GM18951 (cell line): ENCODE results near the gene BICC1.

Experiments used
- POLR2A ChIP-seq: IDR thresholded peaks from 4 replicates; pipeline ENCODE4 v1.6.1; 2011; ENCODE audit warnings: mild to moderate bottlenecking; ENCODE audit not compliant: insufficient read length, insufficient read depth; ENCODE audit errors: extremely low read depth
- in situ Hi-C: fragments of 300-500 bp; cut with MboI; formaldehyde crosslinking; loops from one replicate; pipeline ENCODE4 v1.12.0; 2022; ENCODE audit warnings: low sequenced_read_pairs, mixed read lengths, inconsistent platforms; ENCODE audit not compliant: unreplicated experiment

Gene BICC1

DNA sequence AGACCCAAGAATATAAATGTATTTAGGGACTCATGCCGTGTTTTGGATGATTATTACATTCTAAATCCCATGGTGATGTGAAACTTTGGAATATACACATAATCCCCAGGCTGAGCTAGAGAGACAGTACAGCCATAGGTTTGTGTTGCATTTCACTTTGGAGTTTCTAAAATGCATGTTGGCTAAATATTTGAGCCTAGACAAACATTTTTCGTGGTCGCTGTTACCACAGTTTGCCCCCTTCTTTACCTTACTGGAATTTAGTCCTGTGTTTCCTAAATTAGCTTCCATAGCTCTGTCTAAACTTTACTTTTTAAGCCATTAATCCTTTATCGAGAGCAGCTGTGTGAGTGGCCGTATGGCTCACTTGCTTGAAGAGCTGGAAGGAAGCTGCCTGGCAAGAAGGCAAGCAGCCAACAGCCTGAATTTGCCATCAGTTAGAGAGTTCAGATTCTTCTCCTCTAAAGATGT, 192.0 kb downstream of the BICC1 start:
- in situ Hi-C loops = no loop called here
- no peak for TF ChIP-seq POLR2A

DNA sequence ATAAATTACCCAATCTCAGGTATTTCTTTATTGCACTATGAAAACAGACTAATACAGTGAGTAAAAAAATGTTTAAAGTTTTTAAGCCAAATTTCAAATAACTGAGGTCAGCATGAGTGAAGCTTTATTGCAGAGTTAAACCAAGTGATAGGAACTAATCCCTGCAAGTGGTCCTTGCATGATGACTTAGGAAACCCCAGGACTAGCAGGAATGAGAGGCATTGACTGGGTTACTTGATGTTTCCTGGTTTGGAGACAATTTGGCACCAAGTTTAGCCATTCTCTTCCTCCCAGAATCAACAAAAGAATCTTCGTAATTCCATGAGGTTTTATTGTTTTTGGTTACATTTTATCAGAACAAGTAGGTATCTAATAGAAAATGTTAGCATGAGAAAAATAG, 194.2 kb downstream of the BICC1 start:
- TF ChIP-seq POLR2A = no peak

DNA sequence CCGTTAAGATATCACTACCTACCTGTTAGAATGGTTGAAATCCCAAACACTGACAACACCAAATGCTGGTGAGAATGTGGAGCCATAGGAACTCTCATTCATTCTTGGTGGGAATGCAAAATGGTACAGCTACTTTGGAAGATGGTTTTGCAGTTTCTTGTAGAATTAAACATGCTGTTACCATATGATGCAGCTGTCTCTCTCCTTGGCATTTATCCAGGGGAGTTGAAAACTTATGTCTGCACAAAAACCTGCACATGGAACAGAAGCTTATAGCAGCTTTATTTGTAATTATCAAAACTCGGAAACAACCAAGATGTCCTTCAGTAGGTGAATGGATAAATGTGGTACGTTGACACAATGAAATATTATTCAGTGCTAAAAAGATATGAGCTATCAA, 199.5 kb downstream of the BICC1 start:
- in situ Hi-C loops = no loop called here
- no peak for TF ChIP-seq POLR2A

More for the DNA sequence above, 194.2 kb downstream of the BICC1 start:
- in situ Hi-C loops = no loop called here

DNA sequence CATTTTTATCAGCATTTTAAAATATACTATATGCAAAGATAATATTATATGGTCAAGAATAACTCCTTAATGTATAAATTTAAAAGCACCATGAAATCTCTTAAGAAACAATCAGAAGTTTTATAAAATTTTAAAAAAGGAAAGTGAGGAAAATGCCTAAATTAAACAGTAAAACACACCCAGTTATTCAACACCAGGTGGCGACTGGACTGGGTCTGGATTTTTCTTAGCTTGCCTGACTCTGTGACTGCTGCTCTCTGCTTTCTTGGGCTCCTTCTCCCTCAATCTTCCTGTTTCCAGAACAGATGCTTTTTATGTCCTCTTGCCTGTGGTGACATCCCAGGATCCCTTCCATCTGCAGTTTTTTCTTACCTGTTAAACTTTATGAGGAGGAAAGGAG, 200.3 kb downstream of the BICC1 start:
- in situ Hi-C loops = no loop called here
- TF ChIP-seq POLR2A = no peak

DNA sequence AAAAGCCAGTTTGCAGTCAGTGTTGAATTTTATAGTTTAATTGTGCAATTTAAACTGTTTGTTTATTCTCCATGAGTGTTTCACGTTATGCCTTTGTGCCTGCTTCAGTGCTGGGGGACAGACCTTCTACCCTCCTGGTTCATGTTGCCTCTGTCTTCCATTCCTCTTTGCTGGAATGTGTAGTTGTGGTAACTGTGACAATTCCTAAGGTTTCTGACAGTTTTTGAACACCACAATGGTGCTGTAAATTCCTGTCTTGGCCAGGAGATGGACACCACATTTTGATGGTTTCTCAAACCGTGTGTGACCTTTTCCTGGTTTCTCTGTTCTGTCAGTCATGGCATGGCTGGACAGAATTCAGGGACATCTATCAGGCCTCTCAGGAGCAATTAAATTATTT, 201.7 kb downstream of the BICC1 start:
- TF ChIP-seq POLR2A = no peak
- in situ Hi-C loops = no loop called here

DNA sequence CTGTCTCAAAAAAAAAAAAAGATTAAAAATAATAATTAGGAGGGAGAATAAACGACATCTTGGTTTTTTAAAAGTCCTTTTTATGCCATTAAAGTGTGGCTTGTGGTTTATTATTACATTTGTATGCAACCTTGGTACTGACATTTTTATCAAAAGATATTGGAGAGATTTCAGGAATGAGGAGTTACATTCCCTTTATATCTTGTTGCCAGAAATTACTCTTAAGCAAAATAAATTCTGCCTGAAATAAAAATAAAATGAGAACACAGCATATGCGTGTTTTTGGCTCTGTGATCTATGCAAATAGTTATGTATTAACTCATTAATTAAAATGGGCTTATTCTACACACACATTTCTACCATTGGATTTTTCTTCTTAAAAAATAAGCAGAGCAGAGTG, 202.4 kb downstream of the BICC1 start:
- no peak for TF ChIP-seq POLR2A
- in situ Hi-C loops = no loop called here

DNA sequence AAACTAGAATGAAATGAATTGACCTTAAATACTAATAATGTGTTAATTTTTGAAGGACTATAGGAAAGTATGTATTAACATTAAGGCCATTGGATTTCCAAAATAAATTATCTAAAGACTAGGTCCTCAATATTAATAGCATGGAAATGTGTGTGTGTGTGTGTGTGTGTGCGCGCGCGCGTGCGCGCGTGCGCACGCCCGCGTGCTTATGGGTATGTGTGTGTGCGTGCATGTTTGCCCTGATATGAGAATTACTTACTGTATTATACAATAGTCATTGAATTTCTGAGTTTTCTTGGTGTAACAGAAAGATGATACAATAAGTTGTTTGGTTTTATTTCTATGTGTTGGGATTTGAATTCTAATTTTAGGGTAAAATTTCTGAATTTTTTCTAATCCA, 205.9 kb downstream of the BICC1 start:
- in situ Hi-C loops = no loop called here
- TF ChIP-seq POLR2A = no peak

DNA sequence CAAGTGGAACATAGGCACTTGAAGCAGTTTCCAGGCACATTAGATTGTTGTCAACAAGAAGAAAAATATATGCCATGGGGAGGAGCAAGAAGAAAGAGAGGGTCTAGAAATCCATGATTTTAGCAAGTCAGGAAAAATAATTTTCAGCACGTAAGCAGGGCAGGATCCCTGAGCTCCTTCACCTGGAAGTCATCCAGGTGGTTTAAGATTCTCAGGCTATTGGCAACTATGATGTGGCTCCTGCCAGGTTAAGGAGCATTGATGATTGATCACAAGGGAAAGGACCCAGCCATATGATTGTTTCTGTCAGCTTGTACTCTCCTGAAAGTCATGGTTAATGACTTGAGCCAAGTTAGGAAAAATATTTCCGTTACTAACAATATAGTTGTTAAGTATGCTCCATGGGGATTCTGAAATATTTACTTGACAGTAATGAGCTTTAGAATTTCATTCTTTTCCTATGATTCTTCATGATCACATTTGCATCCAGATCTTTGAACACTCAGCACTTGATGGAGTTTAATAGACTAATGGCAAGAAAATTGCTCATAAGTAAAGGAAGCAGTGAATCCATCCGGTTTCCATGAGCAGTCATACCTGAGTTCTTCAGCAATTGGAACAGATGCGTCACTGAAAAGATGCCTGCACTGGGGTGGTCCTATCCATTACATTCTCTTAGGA, 209.1 kb downstream of the BICC1 start:
- in situ Hi-C loops = no loop called here
- TF ChIP-seq POLR2A = no peak

DNA sequence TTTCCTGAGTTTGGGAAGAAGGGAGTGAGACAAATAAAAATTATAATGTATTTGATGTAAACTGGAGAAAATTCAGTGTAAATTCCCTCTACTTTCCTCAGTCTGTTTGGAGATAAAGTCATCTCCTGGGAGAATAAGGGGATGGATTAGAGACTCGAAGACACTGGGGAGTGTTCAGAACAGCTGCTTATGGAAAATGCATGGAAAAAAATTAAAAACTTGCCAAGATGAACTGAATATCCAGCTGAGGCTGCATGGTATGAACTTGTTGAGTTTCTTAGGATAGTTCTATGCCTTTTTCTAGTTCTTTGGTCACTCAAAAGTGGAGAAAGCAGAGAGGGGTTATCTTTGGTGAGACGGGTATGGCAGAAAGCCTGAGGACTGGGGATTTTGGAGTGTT, 210.5 kb downstream of the BICC1 start:
- in situ Hi-C loops = no loop called here
- no peak for TF ChIP-seq POLR2A

DNA sequence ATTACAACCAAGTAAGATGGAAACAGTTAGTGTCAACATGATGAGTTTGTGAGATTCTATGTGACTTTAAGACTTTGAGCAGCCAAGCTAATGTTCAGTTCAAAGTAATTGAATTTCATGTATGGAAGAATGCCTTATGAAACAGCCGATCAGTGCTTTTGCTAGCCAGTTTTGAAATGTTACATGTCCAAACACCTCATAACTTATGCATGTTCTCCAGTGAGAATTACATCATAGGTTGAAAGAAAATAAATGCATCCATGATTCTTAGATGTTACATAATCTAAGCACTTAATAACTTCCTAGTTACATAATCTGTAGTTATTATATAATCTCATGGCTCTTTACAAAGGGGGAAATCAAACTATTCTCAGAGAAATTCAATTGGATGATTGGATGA, 211.3 kb downstream of the BICC1 start:
- no peak for TF ChIP-seq POLR2A
- in situ Hi-C loops = no loop called here

DNA sequence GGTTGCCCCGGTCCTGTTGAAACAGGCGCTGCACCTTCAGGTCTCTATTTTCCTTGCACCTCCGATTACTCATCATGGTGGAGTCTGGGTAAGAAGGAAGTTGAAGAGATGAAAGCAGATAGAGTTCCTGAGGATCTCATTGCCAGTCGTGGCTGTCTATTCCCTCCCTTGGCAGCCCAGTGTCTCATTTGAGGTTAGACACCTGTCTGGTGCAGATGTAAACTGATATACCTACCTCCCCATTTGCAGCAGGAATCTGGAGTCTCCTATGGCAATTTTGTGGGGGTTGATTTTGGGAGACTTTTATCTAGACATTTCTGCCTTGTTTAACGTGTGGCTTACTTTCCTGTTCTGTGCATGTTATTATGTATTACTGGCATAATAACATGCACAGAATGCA, 212.1 kb downstream of the BICC1 start:
- in situ Hi-C loops = no loop called here
- no peak for TF ChIP-seq POLR2A

DNA sequence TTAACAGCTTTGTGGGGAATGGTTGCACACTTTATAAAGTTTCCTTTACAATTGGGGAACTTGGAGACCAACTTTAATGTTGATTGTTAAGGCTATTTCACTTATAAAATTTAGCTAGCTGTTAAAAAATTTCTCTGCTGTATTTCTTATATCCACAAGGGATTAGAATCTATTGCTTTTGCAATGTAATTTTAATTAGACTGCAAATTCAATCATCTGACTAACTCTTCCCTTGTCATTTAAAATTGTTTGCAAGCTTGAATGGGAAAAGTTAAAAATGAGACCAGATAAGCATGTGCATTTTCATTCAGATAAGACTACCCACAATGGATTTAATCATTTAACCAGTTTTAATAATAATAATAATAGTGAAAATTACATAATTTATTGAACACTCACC, 213.2 kb downstream of the BICC1 start:
- in situ Hi-C loops = no loop called here

DNA sequence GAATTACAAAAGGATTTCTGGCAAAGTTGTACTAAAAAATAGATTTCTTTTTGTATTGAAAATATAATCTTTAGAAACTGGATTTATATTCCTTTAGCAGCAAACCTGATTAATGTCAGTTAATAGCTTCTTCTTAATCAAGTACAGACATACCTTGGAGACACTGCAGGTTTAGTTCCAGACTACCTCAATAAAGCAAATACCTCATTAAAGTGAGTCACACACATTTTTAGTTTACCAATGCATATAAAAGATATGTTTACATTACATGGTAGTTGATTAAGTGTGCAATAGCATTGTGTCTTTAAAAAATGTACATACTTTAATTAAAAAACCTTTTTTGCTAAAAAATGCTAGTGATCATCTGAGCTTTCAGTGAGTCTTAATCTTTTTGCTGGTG, 215.0 kb downstream of the BICC1 start:
- in situ Hi-C loops = no loop called here
- TF ChIP-seq POLR2A = no peak

More for the DNA sequence above, 213.2 kb downstream of the BICC1 start:
- no peak for TF ChIP-seq POLR2A

DNA sequence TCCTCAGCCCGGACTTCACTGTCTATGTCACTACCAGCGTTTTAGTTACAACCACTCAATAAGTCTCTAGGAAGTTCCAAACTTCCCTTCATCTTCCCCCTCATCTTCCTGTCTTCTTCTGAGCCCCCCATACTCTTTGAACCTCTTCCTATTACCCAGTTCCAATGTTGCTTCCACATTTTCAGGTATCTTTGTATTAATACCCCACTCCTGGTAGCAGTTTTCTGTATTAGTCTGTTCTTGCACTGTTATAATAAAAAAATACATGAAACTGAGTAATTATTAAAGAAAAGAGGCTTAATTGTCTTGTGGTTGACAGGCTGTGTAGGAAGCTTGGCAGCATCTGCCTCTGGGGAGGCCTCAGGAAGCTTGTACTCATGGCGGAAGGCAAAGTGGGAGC, 218.6 kb downstream of the BICC1 start:
- no peak for TF ChIP-seq POLR2A
- in situ Hi-C loops = no loop called here

DNA sequence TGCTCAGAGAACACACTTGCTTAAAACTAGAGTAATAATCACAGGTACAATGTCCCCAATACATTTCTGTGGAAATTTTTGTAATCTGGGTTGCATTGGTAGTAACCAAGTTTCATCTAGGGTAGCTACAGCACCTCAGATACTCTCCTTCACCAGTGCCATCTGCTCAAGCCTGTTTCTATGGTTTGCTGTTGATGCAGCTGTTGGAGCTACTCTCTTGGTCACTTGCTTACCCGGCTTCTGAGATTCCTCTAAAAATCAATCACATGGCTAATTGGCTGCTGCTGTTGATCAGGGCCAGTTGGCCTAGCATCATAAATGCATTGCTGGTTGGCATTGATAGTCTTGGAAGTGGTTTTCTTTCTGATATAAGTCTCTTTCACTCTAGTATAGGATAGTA, 220.8 kb downstream of the BICC1 start:
- no peak for TF ChIP-seq POLR2A

DNA sequence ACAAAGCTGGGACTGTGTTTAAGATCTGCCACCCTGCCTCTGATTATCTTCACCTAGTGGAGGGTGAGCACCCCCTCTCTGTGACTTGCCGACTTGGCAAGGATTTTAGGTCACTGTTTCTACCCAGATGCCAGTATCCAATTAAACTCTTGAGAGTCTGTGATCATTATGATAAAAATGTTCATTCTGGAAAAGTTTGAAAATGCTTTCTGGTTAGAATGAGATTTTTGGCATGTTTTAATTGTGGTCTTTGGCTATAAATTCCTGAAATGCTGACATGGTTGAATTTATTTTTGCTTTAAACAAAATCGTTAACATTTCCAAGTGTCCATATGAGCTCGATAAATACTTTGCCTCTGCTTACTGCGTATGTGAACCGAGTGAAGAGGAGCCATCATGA, 221.4 kb downstream of the BICC1 start:
- in situ Hi-C loops = no loop called here
- TF ChIP-seq POLR2A = no peak

More for the DNA sequence above, 220.8 kb downstream of the BICC1 start:
- in situ Hi-C loops = no loop called here
